Smooth muscle cell (in vitro differentiated cells): ENCODE measurements around the gene TRIM17. TPM values are rescaled to one million over a fixed set of nuclear protein-coding genes. Genes with fewer than 3 reads are reported as not detected.

ENCODE experiments used
- DNase-seq: peaks from one replicate; lab custom pipeline; 2025; ENCODE audit not compliant: unreplicated experiment; lab: John Stamatoyannopoulos, UW
- H2AFZ ChIP-seq: fragments of 200-600 bp; sonication (generic); 2 replicates; pipeline ENCODE4 v1.6.0; 2016; ENCODE audit warnings: antibody characterized with exemption, low read depth, mild to moderate bottlenecking
- H3F3A ChIP-seq: fragments of 200-600 bp; sonication (generic); 2 replicates; pipeline ENCODE4 v1.6.0; 2017; ENCODE audit warnings: antibody characterized with exemption, low read depth
- H3K27ac ChIP-seq: fragments of 200-600 bp; sonication (generic); 2 replicates; pipeline ENCODE4 v1.5.1; 2016; ENCODE audit warnings: low read depth, mild to moderate bottlenecking
- H3K27me3 ChIP-seq: fragments of 200-600 bp; sonication (generic); 2 replicates; pipeline ENCODE4 v1.6.1; 2016; ENCODE audit warnings: low read depth, mild to moderate bottlenecking
- H3K36me3 ChIP-seq: fragments of 200-600 bp; sonication (generic); 2 replicates; pipeline ENCODE4 v1.5.1; 2016; ENCODE audit warnings: low read depth
- H3K4me1 ChIP-seq: fragments of 200-600 bp; sonication (generic); 2 replicates; pipeline ENCODE4 v1.5.1; 2016; ENCODE audit warnings: low read depth
- H3K4me2 ChIP-seq: fragments of 200-600 bp; sonication (generic); 2 replicates; pipeline ENCODE4 v1.6.0; 2016; ENCODE audit warnings: mild to moderate bottlenecking
- H3K4me3 ChIP-seq: fragments of 200-600 bp; sonication (generic); 2 replicates; pipeline ENCODE4 v1.5.1; 2016; ENCODE audit warnings: mild to moderate bottlenecking
- H3K79me2 ChIP-seq: fragments of 200-600 bp; sonication (generic); 2 replicates; pipeline ENCODE4 v1.6.0; 2016; ENCODE audit warnings: low read depth, mild to moderate bottlenecking
- H3K9ac ChIP-seq: fragments of 200-600 bp; sonication (generic); 2 replicates; pipeline ENCODE4 v1.6.0; 2016; ENCODE audit warnings: low read depth
- H3K9me3 ChIP-seq: fragments of 200-600 bp; sonication (generic); replicated peaks from 2 replicates; pipeline ENCODE4 v1.5.1; 2016; ENCODE audit warnings: low read depth
- H4K20me1 ChIP-seq: fragments of 200-600 bp; sonication (generic); 2 replicates; pipeline ENCODE4 v1.6.0; 2016; ENCODE audit warnings: low read depth
- CTCF ChIP-seq: fragments of 200-600 bp; sonication (generic); IDR thresholded peaks from 2 replicates; pipeline ENCODE4 v1.5.1; 2017; ENCODE audit warnings: borderline replicate concordance, mild to moderate bottlenecking, antibody characterized with exemption; ENCODE audit not compliant: insufficient read depth, poor library complexity, severe bottlenecking
- WGBS: methylation state at CpG from one replicate; pipeline ENCODE4 v1.1.7; 2016; ENCODE audit warnings: low lambda C conversion rate; 5-methylcytosine and 5-hydroxymethylcytosine counted together
- polyA plus RNA-seq: library from polyadenylated mRNA; unstranded; fragments of >200 nt; fragmentation: Nextera tagmentation; extraction: Ambion mirVana; gene quantifications from 2 replicates; pipeline ENCODE4 v1.2.1, GENCODE V29; 2016
- total RNA-seq: library from RNA; depleted of rRNA; stranded (reverse); fragments of >200 nt; gene quantifications from 2 replicates; pipeline ENCODE4 v1.2.3, GENCODE V29; 2014

Gene TRIM17
- total and polyA plus RNA-seq, 2 experiments from 2014 or later = 1.5 to 1.6 TPM

GRCh38 chr1:228378090-228378872, 38.4 kb downstream of the TRIM17 start:
- Histone ChIP-seq H3K4me1 (no peaks in the 10 kb centered on the region), H3K27me3 (peaks cover 22% of the 10 kb centered on the region), H3K27ac (no peak overlapping the region), H3K4me3 (peak overlapping the region; percentile 70), H3K4me2 (peak overlapping the region; percentile 97), H3K9me3 (no peaks in the 10 kb centered on the region), H4K20me1 (no peaks in the 10 kb centered on the region), H3K79me2 (no peaks in the 10 kb centered on the region), H3F3A (no peaks in the 10 kb centered on the region), H3K9ac (peak overlapping the region; percentile 35), H3K36me3 (no peaks in the 10 kb centered on the region), H2AFZ (peak overlapping the region; percentile 97)
- peak; percentile 40 for TF ChIP-seq CTCF
- WGBS = 3% methylated on average over 49 of the region's 73 CpGs
- DNase-seq = peak; percentile 28

DNA sequence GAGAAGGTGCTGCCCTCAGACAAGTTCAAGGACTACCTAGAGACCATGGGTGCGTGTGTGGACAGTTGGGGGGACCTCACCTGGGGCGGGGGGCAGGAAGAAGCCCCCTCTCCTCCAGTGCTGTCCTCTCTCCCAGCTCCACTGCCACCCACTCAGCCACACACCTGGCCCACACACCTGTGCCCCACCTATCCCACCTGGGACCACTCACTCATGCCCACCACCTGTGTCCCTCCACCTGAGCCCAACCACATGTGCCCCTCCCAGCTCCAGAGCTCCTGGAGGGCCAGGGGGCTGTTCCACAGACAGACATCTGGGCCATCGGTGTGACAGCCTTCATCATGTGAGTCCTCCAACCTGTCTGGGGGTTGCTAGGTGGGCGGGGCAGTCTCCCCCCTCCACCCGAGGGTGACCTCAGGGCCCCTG, 39.0 kb downstream of the TRIM17 start:
- no peak for DNase-seq
- Histone ChIP-seq H3K4me3 (peak overlapping the region; percentile 70), H3K27ac (no peak overlapping the region), H3K4me2 (peak overlapping the region; percentile 97), H3K79me2 (no peaks in the 10 kb centered on the region), H3K9ac (no peak overlapping the region), H2AFZ (no peak overlapping the region), H3K9me3 (no peaks in the 10 kb centered on the region), H3F3A (no peaks in the 10 kb centered on the region), H4K20me1 (no peaks in the 10 kb centered on the region), H3K4me1 (no peaks in the 10 kb centered on the region), H3K27me3 (peaks cover 19% of the 10 kb centered on the region), H3K36me3 (no peaks in the 10 kb centered on the region)
- WGBS = 90% methylated on average over 3 of the region's 5 CpGs
- no peak for TF ChIP-seq CTCF

DNA sequence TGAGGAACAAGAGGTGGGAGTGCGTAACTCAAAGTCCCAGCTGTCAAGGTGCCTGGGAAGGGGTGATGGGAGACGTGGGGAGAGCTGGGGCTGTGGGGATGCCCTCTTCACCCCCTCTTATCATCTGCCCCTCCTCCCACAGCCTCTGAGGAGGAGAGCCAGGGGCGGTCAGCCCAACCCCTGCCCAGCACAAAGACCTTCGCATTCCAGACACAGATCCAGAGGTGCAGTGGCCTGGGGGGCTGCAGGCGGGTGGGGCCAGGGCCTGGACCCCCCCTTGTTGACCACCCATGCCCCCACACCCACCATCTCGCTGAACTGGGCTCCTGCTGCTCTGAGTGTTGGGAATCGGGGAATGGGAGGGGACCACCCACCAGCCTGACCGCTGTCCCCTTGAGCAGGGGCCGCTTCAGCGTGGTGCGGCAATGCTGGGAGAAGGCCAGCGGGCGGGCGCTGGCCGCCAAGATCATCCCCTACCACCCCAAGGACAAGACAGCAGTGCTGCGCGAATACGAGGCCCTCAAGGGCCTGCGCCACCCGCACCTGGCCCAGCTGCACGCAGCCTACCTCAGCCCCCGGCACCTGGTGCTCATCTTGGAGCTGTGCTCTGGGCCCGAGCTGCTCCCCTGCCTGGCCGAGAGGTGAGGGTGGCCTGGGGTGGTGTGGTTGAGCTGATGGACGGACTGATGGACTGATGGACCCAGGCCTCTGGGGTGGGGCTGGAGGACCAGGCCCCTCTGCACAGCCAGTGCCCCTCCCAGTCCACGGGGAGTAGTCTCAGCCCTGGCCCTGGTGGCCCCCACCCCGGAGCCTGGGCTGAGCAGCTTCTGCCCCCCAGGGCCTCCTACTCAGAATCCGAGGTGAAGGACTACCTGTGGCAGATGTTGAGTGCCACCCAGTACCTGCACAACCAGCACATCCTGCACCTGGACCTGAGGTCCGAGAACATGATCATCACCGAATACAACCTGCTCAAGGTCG, 39.7 kb downstream of the TRIM17 start:
- no peaks in the 10 kb centered on the region for H3K9me3 ChIP-seq
- no peak for TF ChIP-seq CTCF

More for the DNA sequence above, 39.7 kb downstream of the TRIM17 start:
- H3K27me3 ChIP-seq = peaks cover 17% of the 10 kb centered on the region
- no peaks in the 10 kb centered on the region for H3F3A ChIP-seq
- no peaks in the 10 kb centered on the region for H3K36me3 ChIP-seq
- 95% methylated on average over 29 of the region's 31 CpGs for WGBS
- H3K79me2 ChIP-seq = no peaks in the 10 kb centered on the region
- no peak overlapping the region for H3K4me3 ChIP-seq
- no peak overlapping the region for H3K27ac ChIP-seq
- no peak for DNase-seq
- no peak overlapping the region for H3K9ac ChIP-seq
- H3K4me2 ChIP-seq = no peak overlapping the region
- H4K20me1 ChIP-seq = no peaks in the 10 kb centered on the region
- H2AFZ ChIP-seq = no peak overlapping the region
- H3K4me1 ChIP-seq = no peaks in the 10 kb centered on the region
